ENCODE results near the gene HDAC7.

GRCh38 chr12:47855502-47855901, 35.8 kb upstream of the HDAC7 start:
- TF ChIP-seq GATA3 (IDR thresholded peaks at IDR 0.05; ENCODE audit: low read depth, low read length) (no peak), GATA2 (IDR thresholded peaks at IDR 0.05; ENCODE audit: low read depth, low read length) (no peak)
